ENCODE data around the gene BRPF3.

The BRPF3 gene

DNA sequence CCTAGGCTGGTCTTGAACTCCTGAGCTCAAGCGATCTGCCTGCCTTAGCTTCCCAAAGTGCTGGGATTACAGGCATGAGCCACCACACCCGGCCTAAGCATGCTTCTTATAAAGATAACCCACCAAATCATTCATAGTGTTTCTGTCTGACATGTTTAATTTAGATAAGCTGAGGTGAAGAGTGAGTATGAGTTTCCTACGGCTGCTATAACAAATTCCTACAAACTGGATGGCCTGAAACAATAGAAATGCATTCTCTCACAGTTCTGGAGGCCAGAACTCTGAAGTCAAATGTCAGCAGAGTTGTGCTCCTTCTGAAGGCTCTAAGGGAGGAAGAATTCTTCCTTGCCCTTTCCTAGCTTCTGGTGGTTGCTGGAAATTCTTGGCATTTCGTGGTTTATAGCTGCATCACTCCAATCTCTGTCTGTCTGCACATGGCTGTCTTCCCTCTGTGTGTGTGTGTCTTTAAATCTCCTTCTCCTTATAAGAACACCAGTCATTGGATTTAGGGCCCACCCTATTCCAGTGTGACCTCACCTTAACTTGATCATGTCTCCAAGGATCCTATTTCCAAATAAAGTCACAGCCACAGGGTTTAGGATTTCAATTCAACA, 36.3 kb upstream of the BRPF3 start:
- no peak for TF ChIP-seq CTCF (IDR thresholded peaks at IDR 0.05; ENCODE audit: low read depth, low read length, missing control alignments)
- DNase-seq (ENCODE audit: low read depth): no peak
- no peak overlapping the region for H3K4me3 ChIP-seq (ENCODE audit: low read depth, low read length)

GRCh38 chr6:36169023-36170007, 27.2 kb upstream of the BRPF3 start:
- no peak for DNase-seq (ENCODE audit: low read depth)
- no peak for TF ChIP-seq CTCF (IDR thresholded peaks at IDR 0.05; ENCODE audit: low read depth, low read length, missing control alignments)
- no peak overlapping the region for H3K4me3 ChIP-seq (ENCODE audit: low read depth, low read length)

DNA sequence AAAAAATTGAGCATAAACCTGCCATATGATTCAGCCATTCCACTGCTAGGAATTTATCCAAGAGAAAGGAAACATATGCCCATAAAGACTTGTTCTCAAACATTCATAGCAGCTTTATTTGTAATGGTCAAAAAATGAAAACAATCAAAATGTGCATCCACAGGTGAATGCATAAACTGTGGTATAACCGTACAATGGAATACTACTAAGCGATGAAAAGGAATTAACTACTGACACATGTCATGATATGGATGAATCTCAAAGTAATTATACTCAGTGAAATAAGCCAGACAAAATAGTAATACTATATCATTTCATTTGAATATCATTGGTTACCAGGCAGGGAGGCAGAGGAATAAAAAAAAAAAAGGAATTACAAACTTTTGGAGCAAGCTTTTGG, 25.8 kb upstream of the BRPF3 start:
- no peak overlapping the region for H3K4me3 ChIP-seq (ENCODE audit: low read depth, low read length)
- no peak for TF ChIP-seq CTCF (IDR thresholded peaks at IDR 0.05; ENCODE audit: low read depth, low read length, missing control alignments)
- DNase-seq (ENCODE audit: low read depth): no peak

DNA sequence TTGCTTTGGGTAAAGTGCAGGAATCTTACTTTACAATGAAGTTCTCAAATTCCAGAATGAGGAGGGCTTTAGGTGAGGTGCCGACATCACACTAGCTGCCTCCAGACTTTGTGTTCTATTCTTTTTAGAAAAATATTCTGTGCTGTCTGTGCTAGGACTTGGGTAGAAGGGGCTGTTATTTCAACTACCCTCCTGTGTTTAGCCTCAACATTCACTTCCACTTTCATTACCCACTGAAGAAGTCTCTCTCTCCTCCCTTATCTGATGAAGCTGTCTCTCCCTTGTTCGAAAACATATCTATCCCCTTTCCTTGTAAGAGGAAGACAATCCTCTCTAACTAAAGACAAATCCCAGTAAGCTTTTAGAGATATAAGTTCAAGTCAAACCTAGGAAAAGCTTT, 25.0 kb upstream of the BRPF3 start:
- no peak for DNase-seq (ENCODE audit: low read depth)
- TF ChIP-seq CTCF (IDR thresholded peaks at IDR 0.05; ENCODE audit: low read depth, low read length, missing control alignments): no peak
- no peak overlapping the region for H3K4me3 ChIP-seq (ENCODE audit: low read depth, low read length)

DNA sequence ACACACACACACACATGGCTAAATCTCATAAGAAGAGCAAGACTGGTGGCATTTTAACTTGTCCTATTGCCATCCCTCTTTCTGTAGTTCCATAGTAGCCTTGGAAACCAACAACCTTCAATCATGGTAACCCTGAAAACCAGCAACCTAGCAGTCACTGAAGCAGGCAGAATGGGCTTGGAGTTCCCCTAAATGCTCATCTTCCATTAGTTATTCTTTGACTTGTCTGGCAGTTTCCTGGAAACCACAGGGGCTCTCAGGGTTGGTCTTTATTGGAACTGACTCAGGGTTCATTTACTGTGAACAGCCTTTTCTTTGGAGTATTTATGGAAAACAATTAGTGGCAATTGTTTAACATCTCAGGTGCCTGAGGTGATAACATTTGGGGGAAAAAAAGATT, 19.4 kb upstream of the BRPF3 start:
- DNase-seq (ENCODE audit: low read depth): no peak
- no peak overlapping the region for H3K4me3 ChIP-seq (ENCODE audit: low read depth, low read length)
- no peak for TF ChIP-seq CTCF (IDR thresholded peaks at IDR 0.05; ENCODE audit: low read depth, low read length, missing control alignments)

GRCh38 chr6:36178544-36178943, 18.0 kb upstream of the BRPF3 start:
- no peak for DNase-seq (ENCODE audit: low read depth)
- TF ChIP-seq CTCF (IDR thresholded peaks at IDR 0.05; ENCODE audit: low read depth, low read length, missing control alignments): no peak
- no peak overlapping the region for H3K4me3 ChIP-seq (ENCODE audit: low read depth, low read length)
